GM19043 (cell line): Measurements from ENCODE around the gene PARG.
A peak's percentile ranks its signal among the peaks of the same experiment; 100 is the strongest.
"Not testable (repeated sequence)": the region's sequence is repeated elsewhere in the genome, so short reads cannot be mapped to it uniquely, and the experiment has no call there.

Source experiments
- ATAC-seq: cut with Tn5 transposase; IDR thresholded peaks from one replicate; pipeline ENCODE4 v1.9.1; 2021; ENCODE audit warnings: low read depth; ENCODE audit not compliant: unreplicated experiment

The PARG gene

DNA sequence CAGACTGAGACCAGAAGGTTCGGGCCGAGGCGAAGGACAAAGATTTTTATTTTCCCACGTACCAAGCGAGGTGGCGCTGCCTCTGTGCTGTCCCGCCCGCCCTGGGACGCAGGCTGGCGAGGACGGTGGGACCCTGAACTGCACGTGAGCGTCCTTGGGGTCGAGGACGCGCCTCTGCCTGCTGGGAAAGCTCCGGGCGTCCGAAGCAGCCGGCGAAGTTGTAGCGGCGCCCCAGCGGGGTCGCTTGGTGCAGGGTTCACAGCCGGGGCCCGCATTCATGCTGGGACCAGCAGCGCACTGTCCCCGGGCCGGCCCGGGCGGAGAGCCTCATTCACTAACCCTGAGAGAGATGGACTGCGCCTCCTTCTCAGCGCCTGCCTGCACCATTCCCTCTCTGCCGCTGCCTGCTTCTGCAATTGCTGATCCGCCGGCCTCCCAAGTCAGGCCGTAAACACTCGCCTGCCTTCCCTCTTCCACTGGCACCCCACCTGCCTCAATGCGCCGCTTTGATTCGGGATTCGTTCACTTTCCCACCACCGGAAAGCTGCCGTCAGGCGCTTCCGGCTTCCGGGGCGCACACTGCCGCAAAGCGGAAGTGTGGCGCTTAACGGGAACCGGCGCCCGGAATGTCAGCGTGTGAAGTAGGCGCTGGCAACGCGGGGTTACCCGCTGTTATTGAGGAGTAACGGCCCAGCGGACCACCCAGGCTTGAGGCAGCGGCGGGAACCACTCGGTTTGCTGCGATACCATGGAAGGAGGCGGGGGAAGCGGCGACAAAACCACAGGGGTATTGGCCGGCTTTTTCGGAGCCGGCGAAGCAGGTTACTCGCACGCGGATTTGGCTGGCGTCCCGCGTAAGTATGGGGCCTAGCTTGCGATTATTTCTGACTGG, at the start of gene PARG, which contains the start of gene TIMM23B:
Gene PARG (minus strand): TSS at position 581 of the 892 bp plus-strand sequence. CDS start 302 bp downstream, at position 279.
Gene TIMM23B (plus strand): TSS at position 607 of the 892 bp plus-strand sequence. CDS start 142 bp downstream, at position 749.
- ATAC-seq: peak; percentile 57

DNA sequence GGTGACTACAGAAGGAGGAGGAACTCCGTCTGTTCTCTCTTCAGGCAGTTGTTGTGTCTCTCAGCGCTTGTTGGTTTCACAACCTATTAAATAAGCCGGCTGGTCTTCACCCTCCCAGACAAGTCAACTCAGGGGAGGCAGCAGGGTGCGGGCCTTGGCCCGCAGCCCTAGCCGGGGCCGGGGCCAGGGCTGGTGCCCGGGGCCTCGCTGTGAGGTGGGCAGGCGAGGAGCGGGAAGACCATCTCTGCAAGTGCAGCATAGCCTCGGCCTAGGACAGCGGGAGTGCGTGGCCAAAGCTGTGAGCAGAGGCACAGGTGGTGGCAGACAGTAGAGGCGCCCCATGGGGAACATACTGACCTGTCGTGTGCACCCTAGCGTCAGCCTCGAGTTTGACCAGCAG, 46.5 kb upstream of the PARG start, which contains the start of gene AGAP6:
Gene AGAP6 (plus strand): TSS at position 31 of the 400 bp plus-strand sequence. CDS start 310 bp downstream, at position 341.
- ATAC-seq: not testable (repeated sequence)

DNA sequence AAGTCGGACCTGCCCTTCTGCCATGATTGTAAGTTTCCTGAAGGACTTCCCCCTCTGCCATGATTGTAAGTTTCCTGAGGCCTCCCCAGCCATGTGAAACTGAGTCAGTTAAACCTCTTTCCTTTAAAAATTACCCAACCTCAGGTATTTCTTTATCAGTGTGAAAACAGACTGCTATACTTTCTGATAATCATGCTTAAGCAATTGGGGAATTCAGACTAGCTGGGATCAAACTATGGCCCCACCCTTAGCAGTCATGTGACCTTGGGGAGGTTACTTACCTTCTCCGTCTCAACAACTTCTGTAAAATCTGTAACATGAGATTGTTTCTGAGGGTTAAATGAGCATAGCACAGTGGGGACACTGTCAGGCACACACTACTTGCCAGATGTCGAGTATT, 45.4 kb upstream of the PARG start:
- ATAC-seq: not testable (repeated sequence)

DNA sequence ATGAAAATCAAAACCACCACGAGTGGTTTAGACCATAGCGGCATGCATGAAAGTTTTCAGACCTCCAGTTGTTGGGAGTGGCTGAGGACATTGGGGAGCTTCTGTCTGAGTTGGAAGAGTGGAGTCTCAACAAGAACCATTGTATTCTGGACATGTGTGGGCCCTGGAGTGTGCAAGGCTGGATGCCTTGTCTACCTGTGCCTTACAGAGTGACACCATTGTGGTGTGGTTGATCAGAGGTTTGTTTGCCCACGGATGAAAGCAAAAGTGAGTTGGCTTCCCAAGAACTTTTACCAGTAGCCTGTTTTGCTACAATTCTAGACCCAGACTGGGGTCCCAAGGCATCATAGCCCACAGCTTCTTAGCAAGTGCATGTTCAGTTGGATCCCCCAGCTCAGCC, 35.9 kb upstream of the PARG start:
- not testable (repeated sequence) for ATAC-seq

DNA sequence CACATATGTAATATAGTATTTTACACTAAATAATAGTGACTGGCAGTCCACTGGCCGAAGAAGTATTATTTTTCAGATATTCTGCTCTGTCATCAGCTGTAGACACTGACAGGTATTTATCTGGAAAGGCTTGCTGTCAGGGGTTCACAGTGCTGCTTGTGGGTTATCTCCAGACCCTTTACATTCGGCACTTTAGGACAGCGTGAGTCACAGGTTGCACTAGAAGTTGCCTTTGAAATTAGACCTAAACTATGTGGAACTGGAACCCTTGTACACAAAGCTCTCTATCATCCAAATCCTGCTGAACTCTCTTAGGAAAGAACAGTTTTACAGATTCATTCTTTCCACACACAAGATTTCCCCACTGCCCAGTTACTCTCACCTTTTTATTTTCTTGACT, 30.3 kb upstream of the PARG start:
- not testable (repeated sequence) for ATAC-seq

DNA sequence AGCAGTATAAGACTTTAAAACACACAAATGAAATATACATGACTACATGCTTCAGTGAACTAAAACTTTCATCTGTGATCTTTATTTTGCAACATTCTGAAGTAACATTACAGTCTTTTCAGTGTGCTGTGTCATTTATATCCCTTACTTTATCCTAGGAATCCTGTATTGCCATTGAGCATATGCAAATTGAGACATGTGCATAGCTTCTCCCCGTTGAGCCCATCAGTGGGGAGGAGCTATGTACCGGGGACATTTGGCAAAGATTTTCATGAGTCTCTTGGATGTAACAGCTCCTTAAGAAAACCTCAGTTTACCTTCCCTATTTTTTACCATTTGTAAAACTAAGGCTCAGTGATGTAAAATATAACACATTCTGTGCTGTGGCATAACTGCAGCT, 29.6 kb upstream of the PARG start:
- not testable (repeated sequence) for ATAC-seq

DNA sequence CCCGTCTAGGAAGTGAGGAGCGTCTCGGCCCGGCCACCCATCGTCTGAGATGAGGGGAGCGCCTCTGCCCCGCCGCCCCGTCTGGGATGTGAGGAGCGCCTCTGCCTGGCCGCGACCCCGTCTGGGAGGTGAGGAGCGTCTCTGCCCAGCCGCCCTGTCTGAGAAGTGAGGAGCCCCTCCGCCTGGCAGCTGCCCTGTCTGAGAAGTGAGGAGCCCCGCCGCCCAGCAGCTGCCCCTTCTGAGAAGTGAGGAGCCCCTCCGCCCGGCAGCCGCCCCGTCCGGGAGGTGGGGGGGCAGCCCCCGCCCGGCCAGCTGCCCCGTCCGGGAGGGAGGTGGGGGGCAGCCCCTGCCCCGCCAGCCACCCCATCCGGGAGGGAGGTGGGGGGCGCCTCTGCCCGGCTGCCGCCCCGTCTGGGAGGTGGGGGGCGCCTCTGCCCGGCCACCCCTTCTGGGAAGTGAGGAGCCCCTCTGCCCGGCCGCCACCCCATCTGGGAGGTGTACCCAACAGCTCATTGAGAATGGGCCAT, 28.6 kb upstream of the PARG start:
- ATAC-seq: not testable (repeated sequence)

DNA sequence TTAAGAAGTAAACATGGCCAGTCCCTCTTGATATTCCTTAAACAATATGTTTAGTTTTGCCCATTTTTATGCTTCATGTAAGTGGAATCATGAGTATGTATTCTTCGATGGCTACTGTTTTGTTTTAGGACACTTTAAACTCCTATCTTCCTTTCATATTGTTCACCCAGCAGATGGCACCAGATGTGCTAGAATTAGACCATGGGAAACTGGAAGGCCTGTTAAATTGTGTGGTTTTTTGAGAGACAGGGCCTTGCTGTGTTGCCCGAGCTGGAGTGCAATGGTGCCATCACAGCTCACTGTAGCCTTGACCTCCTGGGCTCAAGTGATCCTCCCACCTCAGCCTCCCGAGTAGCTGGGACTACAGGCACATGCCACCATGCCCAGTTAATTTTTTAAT, 11.3 kb upstream of the PARG start:
- ATAC-seq: not testable (repeated sequence)

DNA sequence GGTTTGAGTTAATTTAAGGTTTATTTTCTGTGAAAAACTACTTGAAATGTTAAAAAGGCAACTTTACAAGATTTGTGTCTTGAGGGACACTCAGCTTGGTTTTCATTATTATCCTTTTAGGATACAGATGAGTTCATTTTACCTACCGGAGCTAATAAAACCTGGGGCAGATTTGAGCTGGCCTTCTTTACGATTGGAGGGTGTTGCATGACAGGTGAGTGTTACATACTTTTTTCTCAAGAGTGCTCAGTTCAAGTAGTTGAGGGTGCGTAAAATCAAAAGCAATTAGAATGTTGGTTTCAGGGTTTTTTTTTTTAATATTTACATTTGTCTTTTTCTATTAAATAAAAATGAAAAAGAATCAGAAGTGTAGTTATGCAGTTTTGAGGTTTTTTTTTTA, 10.2 kb upstream of the PARG start:
- not testable (repeated sequence) for ATAC-seq

DNA sequence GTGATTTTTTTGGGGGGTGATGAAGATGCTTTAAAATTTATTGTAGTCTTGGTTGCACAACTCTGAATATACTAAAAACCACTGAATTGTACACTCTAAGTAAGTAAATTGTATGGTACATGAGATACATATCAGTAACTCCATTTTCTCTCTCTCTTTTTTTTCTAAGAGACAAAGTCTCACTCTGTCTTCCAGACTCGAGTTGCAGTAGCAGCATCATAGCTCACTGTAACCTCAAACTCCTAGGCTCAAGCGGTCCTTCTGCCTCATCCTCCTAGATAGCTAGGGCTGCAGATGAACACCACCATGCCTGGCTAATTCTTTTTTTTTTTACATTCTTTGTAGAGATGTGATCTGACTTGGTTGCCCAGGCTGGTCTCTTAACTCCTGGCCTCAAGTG, 6.9 kb upstream of the PARG start:
- not testable (repeated sequence) for ATAC-seq

DNA sequence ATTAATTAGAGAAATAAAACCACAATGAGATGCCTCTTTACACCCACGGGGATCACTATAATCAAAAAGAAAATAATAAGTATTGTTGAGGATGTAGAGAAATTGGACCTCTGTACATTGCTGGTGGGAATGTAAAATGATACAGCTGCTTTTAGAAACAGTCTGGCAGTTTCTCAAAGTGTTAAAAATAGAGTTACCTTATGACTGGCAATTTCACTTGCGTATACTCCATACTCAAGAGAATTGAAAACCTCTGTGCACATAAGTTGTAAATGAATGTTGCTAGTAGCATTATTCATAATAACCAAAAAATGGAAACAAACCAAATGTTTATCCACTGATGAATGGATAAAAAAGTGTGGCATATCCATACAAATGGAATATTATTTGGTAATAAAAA, 6.3 kb upstream of the PARG start:
- ATAC-seq: peak; percentile 81

DNA sequence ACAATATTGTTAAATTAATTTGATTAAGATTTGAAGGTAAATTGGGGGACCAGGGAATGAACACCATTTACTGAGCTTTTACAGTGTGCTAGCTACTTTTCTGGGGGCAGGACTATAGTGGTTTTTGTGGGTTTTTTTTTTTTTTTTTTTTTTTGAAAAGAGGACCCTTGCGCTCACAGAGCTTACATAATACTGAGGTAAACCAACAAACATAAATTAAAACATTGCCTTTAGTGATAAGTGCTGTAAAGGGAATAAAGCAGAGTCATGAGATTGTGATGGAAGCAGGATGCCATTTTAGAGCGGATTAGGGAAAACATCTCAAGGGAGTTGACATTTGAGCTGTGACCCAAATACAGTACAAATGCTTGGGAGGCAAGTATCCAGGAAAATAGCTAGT, 1.8 kb upstream of the PARG start:
- not testable (repeated sequence) for ATAC-seq

DNA sequence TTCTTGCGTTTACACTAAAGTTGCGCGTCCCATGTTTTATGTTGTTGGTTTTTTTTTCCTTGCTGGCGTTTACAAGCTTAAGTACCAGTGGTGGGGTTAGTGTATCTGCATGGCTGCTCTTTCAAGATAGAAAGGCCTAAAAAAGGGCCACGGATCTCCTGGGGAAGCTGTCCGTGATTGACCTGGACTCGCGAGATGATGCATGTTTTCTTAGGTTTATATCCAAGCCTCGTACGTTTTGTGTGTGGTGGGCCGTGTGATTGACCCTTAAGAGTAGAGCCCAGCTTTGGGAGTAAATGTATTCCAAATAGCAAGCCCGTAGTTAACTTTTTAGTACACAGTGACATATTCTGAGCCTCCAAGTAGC, 495 bp upstream of the PARG start:
- ATAC-seq: peak; percentile 17

DNA sequence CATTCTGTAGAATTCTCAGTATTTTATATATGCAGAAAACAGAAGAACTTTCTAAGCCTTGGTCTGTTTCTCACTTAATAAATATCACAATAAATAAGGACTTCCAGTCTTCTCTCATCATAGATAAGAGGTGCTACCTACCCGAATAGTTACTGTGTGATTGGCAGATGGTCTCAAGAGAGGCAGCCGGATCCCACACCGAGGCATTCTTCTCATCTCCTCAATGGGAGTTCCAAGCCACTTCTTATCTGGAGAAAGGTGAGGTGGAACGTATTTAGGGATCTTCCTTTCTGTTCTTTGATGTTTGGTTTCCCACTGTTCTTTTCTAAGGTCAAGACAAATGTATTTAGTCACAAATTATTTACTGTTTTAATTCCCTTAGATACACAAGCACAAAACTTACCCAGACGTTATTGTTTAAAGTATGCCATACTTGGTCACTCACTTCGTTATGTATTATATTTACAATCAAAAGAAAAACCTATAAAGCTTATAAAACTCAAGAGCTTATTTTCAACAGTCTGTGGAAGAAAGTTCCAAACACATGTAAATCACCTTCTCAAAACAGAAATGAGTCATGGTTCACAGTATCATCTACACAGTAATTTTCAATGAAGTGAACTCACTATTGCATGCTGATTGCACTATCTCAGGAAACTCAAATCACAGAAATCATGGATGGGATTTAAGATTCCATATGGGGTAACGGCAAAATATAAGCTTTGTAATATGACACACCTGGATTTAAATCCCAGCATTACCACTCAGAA, 9.7 kb downstream of the PARG start:
- not testable (repeated sequence) for ATAC-seq

DNA sequence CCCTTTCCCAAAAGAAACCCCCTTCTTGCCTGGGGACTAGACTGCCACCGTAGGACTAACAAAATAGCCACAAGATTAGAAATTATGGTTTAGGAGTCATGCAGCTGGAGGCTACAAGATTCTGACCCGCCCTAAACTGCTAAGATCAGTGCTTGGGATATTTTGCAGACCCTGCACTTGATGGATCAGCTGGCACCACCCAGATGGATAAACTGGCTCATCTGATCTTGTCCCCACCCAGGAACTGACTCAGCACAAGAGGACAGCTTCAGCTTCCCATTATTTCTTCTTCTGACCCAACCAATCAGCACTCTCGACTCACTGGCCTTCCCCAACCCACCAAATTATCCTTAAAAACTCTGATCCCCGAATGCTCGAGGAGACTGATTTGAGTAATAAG, 10.6 kb downstream of the PARG start:
- ATAC-seq: not testable (repeated sequence)

DNA sequence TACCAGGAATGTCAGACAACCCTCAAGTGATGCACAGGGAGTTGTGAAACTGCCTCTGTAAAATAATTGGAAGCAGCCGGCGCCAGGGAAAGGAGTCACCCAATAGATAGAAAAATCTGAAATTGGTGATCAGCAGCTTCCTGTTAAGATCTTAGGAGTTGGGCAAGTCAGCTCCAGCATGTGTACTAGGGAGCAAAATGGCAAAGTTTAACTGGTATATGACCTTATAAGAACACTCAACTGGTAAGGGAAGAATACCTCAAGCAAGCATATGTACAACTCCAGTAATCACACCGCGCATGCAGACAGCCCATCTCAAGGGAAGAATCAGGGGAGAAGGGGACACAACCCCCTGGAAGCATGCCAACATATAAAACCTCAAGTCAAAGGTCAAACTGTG, 18.3 kb downstream of the PARG start:
- ATAC-seq: not testable (repeated sequence)

DNA sequence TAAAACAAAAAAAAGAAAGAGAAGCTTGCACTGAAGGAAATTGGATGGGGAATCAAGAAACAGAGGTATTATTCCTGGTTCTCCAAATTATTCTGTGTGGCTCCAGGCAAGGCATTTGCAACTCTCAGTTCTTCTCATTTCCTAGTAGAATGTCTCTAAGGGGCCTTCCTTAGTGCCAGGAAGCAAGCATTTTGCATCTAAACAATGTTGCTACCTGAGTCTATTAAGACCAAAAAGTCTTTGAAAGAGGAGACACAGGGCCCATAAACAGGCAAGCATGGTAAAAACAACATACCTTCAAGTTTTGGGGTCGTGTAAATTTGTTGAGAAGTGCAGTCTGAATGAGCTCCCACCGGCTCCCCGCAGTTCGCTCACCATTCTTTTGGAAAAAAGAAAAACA, 19.8 kb downstream of the PARG start:
- not testable (repeated sequence) for ATAC-seq

DNA sequence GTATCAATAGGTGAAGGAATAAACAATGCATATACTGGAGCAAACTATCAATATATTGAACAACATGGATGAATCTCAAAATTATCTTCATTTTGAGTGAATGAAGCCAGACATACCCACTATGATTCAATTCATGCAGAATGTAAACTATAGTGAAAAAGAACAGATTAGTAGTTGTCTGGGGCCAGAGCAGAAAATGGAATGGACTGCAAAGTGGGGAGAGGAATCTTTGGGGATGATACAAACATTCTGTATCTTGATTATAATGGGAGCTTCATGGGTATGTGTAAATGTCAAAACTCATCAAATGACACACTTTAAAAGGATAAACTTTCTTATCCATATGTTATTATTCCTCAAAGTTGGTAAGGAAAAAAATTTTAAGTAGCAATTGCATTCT, 23.9 kb downstream of the PARG start:
- not testable (repeated sequence) for ATAC-seq

DNA sequence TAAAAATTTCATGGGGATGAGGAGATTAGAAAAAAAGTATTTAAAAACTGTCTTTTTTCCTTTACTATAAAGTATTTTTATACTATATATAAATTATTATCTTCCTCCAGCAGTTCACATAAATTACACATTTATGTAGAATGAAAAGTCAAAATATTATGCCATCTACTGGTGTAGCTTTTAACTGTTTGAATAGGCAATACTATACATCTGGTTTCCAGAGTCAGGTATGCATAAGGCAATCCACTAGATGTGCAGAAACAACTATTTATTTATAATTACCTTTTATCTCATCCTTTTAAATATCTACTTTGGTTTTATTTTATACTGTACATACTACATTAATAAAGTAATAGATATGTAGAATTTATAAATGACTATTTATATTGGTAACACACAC, 25.4 kb downstream of the PARG start:
- ATAC-seq: not testable (repeated sequence)

DNA sequence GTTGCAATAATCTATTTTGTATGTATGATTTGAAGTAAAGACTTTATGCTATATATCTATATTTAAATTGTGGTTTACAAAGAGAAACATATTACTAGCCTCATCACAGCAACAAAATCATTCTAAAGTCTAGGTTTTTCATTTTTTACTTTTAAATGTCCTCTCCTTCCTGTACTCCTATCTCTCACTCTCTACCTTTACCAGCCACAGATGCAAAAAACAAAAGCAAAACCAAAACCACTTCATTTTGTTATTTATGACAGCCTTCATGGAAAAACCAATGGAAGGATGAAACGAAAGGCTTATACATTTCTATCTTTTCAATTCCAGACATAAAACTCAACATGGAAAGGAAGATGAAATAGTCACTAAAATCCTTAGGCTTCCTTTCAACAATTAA, 31.5 kb downstream of the PARG start:
- ATAC-seq: not testable (repeated sequence)
